GM21619 (cell line): Measurements from ENCODE around the gene PPFIBP2.
"Not testable (repeated sequence)": the region's sequence is repeated elsewhere in the genome, so short reads cannot be mapped to it uniquely, and the experiment has no call there.

Experiments used
- ATAC-seq: cut with Tn5 transposase; IDR thresholded peaks from one replicate; pipeline ENCODE4 v1.9.1; 2021; ENCODE audit not compliant: unreplicated experiment

The PPFIBP2 gene

DNA sequence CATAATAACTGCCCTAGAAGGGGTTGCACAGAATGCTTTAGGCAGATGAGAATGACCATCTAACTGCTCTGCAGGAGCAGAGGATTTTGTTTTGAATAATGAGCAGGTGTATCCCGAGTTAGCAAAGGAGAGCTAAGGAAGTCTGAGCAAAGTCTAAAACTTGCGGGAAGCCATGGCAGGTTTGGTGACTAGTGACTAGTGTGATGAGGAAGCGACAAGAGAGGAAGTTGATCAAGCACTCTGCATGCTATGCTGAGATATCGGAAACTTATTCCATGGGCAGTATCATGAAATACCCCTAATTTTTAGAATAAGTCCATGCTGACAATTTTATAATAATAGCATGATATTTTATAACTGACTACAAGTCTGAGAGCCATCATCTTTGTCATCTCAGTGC, 15.6 kb upstream of the PPFIBP2 start:
- ATAC-seq, result no peak

- no peak for ATAC-seq
These were observed 14.7 kb upstream of the PPFIBP2 start for GRCh38 chr11:7499081-7499480.

DNA sequence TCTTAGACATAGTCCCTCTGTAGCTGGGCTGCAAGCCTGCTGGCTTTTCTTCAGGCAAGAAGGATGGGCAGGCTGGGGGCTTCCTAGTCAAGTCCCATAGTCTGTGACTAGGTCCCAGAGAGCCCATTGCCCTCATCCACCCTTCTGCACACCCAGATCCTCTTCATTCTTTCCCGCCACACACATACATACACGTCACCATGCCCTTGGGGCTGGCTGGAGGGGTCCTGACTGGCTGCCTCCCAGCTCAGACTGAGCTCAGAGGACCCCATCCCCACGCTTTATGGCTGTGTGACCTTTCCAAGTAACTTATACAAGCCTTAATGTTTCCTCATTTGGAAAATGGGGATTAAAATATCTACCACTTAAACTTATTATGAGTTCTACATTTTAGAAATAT, 13.5 kb upstream of the PPFIBP2 start:
- ATAC-seq, result no peak

DNA sequence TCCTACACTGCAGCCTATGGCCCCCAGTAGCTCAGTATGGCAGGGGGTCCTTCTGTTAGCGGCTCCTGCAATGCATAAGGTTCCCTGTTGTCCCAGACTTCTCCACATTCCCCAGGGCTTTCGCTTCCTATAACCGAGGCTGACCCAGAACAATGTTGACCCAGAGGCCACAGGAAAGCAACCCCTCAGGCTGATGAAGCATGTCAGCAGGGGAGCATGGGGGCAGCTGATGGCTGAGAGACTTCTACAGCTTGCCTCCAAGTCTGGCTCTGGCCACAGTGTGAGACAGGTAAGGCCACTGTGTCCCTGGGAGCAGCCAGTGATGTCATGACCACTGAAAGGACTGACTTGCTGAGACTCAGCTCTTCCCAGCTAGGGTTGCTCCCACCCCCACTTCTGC, 12.5 kb upstream of the PPFIBP2 start:
- ATAC-seq, result no peak

- peak; percentile 54 for ATAC-seq
These were observed 11.9 kb upstream of the PPFIBP2 start for GRCh38 chr11:7501894-7502293.

- no peak for ATAC-seq
These were observed 7.6 kb upstream of the PPFIBP2 start for GRCh38 chr11:7506243-7506642.

DNA sequence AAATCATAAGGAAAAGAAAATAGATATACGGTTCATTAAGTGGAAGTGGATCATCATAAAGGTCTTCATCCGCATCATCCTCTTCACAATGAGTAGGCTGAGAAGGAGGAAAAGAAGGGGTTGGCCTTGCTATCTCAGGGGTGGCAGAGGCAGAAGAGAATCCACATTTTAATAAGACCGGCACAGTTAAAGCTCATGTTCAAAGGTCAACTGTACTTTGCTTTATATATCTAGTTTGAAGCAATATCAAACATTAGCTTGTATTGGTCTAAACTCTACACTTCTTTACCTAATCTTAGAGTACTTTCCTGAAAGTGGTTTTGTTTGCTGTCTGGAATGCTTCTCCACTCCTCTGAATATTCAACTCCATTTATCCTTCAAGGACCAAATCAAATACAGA, 5.7 kb upstream of the PPFIBP2 start:
- ATAC-seq, result no peak

DNA sequence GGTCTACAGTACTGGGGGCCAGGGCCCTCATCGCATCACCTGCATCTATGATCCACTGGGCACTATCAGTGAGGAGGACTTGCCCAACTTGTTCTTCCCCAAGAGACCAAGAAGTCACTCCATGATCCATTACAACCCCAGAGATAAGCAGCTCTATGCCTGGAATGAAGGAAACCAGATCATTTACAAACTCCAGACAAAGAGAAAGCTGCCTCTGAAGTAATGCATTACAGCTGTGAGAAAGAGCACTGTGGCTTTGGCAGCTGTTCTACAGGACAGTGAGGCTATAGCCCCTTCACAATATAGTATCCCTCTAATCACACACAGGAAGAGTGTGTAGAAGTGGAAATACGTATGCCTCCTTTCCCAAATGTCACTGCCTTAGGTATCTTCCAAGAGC, 3.8 kb upstream of the PPFIBP2 start:
- ATAC-seq, result no peak

DNA sequence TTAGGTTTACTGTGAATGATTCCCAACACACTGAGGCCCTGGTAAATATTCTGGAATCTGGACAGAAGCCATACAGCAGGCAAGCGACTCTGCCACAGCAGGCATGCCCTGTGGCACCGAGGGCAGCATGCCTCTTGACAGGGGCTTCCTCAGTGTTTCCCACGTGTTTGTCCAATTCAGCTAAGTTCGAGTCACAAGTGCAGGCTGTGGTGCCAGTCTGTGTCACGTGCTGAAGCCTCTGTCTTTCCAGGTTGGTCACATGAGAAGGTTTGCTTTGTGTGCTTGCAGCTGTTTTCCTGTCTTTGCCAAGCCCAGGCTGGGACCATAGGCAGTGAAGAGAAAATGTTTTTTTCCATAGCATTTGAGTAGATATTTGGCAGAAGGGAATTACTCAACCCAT, 2.4 kb upstream of the PPFIBP2 start:
- no peak for ATAC-seq

DNA sequence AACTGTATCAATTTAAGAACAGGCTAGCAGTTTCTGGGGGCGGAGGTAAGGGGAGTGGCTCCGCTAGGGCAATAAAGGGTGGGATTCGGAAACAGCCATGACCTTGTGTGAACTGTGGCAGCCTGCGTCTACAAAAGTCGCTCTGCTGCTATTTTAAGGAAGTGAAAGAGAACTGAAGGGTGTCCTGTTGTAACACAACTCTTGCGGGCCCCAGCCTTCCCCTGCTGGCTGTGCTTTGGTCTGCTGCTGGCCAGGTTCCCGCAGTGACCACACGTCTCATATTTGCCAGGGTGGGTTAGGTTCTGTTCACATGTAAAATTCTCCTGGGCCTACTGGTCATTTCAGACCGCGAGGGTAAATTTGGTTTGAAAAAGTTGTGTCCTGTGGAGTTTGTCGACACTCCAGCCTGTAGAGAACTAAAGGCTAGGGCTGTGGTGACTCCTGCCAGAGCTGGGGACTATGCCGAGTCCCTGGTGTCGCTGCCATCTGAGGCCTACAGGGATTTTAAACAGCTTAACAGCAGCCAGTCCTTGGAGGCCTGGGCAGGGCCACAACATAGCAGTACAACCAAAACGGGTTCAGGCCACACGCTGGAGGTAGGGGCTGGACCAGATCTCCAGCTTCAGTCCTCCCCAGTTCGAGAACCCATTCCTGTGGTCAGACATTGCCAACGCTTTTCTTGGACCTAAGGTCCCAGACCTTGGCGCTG, 1.1 kb upstream of the PPFIBP2 start:
- peak; percentile 64 for ATAC-seq

- peak; percentile 6 for ATAC-seq
These were observed 346 bp downstream of the PPFIBP2 start for GRCh38 chr11:7514099-7514591.

- ATAC-seq, result no peak
These were observed 1.7 kb downstream of the PPFIBP2 start for GRCh38 chr11:7515447-7515886.

DNA sequence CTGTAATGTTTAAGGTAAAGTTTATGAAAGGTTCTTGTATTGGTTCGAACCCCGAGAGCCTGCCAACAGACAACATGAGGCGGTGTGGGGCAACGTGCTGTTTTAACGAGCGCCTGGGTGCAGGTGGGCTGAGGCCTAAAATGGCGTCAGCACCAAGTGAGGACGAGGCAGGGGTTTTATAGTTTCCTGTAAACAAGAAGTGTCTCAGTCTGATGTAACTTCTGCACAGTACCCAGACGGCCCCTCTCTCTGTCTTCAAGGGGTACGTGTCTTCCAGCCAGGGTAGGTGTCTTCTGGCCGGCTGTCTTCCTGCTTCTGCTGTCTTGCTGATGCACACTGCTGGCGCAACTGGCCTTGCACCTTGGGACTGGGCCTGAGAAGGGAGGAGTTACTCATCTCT, 2.7 kb downstream of the PPFIBP2 start:
- ATAC-seq, result no peak

GRCh38 chr11:7517743-7518142, 3.9 kb downstream of the PPFIBP2 start:
- ATAC-seq, result not testable (repeated sequence)

- no peak for ATAC-seq
These were observed 5.2 kb downstream of the PPFIBP2 start for GRCh38 chr11:7518811-7519562.

DNA sequence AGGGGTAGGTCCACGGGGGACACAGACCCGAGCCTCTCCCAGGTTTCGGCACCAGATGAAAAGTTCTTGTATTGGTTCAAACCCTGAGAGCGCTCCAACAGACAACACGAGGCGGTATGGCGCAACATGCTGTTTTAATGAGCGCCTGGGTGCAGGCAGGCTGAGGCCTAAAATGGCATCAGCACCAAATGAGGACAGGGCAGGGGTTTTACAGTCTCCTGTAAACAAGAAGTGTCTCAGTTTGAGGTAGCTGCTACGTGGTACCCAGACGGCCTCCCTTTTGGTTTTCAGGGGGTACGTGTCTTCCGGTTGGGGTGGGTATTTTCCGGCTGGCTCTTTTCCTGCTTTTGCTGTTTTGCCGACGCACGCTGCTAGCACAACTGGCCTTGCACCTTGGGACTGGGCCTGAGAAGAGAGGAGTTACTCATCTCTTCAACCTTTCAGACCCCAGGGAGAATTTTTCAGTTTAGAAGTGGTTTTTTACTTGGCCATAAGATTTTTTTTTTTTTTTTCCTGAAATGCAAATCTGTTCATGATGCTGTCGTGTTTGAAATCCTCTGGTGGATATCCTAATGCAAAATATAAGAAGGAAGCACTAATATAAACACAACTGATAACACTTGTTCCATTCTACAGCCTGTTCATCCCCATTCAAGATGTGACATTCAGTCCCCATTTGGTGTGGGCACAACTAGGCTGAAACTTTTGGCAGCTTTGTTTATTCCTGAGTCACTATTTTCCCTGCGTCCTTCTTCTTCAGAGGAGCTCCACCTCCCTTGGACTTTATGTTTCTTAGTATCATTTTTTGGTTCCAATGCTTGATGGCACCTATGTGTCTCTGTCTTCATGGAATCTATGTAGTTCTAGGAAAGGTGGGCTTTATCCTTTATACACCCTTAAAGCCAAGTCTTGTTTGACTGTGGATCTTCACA, 6.5 kb downstream of the PPFIBP2 start:
- ATAC-seq, result peak; percentile 53

DNA sequence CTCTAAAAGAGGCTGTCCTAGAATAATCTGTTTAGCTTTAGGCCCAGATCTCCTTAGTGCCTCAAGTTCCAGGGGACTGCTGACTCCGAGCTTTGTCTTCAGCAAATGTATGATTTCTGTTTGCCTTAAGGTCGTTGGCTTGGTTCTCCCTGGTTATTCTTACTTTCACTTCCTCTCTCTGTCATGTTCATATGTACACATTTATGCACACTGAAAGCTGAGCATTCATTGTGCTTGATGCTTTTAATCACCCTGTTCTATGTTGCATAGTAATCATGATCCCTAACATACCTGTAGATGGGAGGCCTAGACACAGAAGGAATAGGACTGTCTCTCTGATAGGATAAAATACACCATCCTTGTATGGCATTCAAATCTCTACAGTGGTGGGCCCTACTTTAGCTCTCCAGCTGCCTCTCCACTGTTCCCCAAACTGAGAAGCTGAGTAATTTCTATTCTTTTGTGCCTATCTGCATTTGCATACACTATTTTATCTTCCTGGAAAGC, 7.2 kb downstream of the PPFIBP2 start:
- peak; percentile 81 for ATAC-seq

DNA sequence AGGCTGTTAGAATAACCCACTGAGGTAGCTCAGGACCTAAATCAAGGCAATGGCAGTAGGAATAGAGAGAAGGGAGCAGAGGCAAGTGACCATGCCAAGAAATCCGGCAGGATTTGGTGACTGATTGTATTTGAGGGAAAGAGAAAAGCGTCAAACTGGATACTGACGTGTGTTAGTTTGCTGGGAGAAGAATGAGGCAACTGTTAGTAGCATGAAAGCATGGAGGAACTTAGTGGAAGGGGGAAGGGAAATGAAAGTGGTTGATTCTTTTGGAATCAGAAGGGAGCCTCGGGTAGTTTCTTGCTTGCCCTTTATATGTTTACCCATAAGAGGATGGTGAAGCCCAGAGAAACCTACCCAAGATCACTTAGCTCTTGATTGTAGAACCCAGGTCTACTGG, 8.3 kb downstream of the PPFIBP2 start:
- ATAC-seq, result no peak

DNA sequence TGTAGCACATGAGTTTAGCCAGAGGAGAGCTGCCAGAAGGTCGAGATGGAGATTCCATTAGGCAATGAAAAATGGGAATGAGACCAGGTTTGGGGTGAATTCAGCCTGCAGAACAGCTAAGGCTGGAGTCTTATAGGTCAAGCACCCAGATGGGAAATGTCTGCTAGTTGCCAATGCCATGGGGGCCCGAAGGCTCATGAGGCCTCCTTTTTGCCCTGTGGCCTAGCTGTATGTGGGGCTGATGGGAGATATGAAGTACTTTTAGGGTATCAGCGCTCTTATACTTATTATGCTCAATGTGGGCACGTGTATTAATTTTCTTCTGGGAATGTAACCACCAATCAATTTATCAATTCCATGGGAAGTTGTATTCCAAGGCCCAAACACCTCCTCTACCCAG, 8.7 kb downstream of the PPFIBP2 start:
- ATAC-seq, result no peak

GRCh38 chr11:7523416-7524210, 9.8 kb downstream of the PPFIBP2 start:
- no peak for ATAC-seq
